ENCODE measurements around the gene ABCA8.

DNA sequence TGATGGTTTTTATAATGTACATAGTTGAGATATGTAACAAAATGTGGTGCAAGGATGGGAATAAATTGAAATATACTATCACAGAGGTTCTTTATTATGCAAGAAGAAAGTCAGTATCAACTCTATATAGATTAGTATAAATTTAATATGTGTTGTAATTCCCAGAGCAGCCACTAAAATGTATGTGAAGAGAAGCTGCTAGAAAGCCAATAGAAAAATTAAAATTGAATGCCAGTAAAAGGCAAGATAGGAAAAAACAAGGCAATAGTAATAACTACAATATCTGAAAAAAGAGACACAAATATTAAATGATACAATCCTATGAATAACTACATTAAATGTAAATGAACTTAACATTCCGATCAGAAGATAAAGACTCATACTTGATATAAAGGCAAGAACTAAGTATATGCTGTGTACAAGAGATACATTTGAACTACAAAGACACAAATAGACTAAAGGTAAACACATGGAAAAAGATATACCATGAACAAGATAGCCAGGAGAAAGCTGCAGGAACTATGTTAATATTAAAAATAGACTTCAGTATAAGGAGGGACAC is 92.0 kb downstream of the ABCA8 start:
- TF ChIP-seq L3MBTL2 (conservative IDR thresholded peaks at IDR 0.05) (no peak), ELF4 (IDR thresholded peaks at IDR 0.05) (no peak), FOXA1 (IDR thresholded peaks at IDR 0.05) (no peak), FOXK2 (IDR thresholded peaks at IDR 0.05) (no peak), SP1 (IDR thresholded peaks at IDR 0.05) (no peak), ZNF384 (IDR thresholded peaks at IDR 0.05) (no peak), HDGF (IDR thresholded peaks at IDR 0.05; ENCODE audit: borderline replicate concordance) (no peak), NFRKB (IDR thresholded peaks at IDR 0.05) (no peak), TARDBP (IDR thresholded peaks at IDR 0.05) (no peak), SUZ12 (IDR thresholded peaks at IDR 0.05) (no peak), ARNT (IDR thresholded peaks at IDR 0.05) (no peak), BHLHE40 (IDR thresholded peaks at IDR 0.05; ENCODE audit: borderline replicate concordance) (no peak), CTBP1 (IDR thresholded peaks at IDR 0.05; ENCODE audit: borderline replicate concordance) (no peak)

Data from HEK293T (cell line).